Keratinocyte (primary cell): Measurements from ENCODE around the gene APBB2. TPM values are rescaled to one million over a fixed set of nuclear protein-coding genes. Genes with fewer than 3 reads are reported as not detected.

Experiments used
- DNase-seq: peaks from one replicate; pipeline ENCODE4 v3.0.0-alpha.2; 2011; ENCODE audit warnings: low read depth, missing footprints, low spot score
- FAIRE-seq: peaks from 2 replicates; lab custom pipeline; 2011; peaks lifted over from hg19 to GRCh38; lab: Jason Lieb, UNC
- H2AFZ ChIP-seq: 2 replicates; pipeline ENCODE4 v1.6.0; 2012; ENCODE audit warnings: low read length, control low read depth, inconsistent platforms; ENCODE audit not compliant: control insufficient read depth
- H3K27ac ChIP-seq: 2 replicates; pipeline ENCODE4 v1.5.1; 2011; ENCODE audit warnings: low read length; ENCODE audit not compliant: control insufficient read depth, insufficient read depth
- H3K27me3 ChIP-seq: 3 replicates; pipeline ENCODE4 v1.6.0; 2011; ENCODE audit warnings: low read length; ENCODE audit not compliant: control insufficient read depth, insufficient read depth; ENCODE audit errors: extremely low read depth
- H3K36me3 ChIP-seq, 2 experiments: 2 replicates in 1 of 2; 3 replicates in 1 of 2; pipeline ENCODE4 v1.5.1; 2011; ENCODE audit warnings: low read length in 2 of 2, mild to moderate bottlenecking in 1 of 2; ENCODE audit not compliant: control insufficient read depth in 2 of 2, insufficient read depth in 2 of 2; ENCODE audit errors: extremely low read depth in 1 of 2
- H3K4me1 ChIP-seq: 3 replicates; pipeline ENCODE4 v1.5.1; 2011; ENCODE audit warnings: low read length; ENCODE audit not compliant: control insufficient read depth, insufficient read depth; ENCODE audit errors: extremely low read depth
- H3K4me2 ChIP-seq: 3 replicates; pipeline ENCODE4 v1.6.0; 2011; ENCODE audit warnings: low read depth, low read length; ENCODE audit not compliant: control insufficient read depth, insufficient read depth; ENCODE audit errors: extremely low read depth
- H3K4me3 ChIP-seq, 3 experiments: fragments of 200-600 bp in 1 of 3; sonication (generic) in 1 of 3; 2 replicates in 2 of 3; 3 replicates in 1 of 3; pipeline ENCODE4 v1.5.1; 2011 to 2016; ENCODE audit warnings: low read length in 3 of 3, mild to moderate bottlenecking in 3 of 3, control low read depth in 2 of 3, inconsistent platforms in 1 of 3, low read depth in 1 of 3, mixed read lengths in 1 of 3, mixed run types in 1 of 3, moderate library complexity in 1 of 3; ENCODE audit not compliant: control insufficient read depth in 2 of 3, insufficient read depth in 2 of 3; ENCODE audit errors: extremely low read depth in 1 of 3
- H3K79me2 ChIP-seq: 2 replicates; pipeline ENCODE4 v1.6.0; 2012; ENCODE audit warnings: low read length; ENCODE audit not compliant: control insufficient read depth, insufficient read depth
- H3K9ac ChIP-seq: 3 replicates; pipeline ENCODE4 v1.6.0; 2011; ENCODE audit warnings: low read length; ENCODE audit not compliant: control insufficient read depth, insufficient read depth; ENCODE audit errors: extremely low read depth
- H3K9me1 ChIP-seq: 3 replicates; pipeline ENCODE4 v1.6.0; 2011; ENCODE audit warnings: low read length; ENCODE audit not compliant: control insufficient read depth, insufficient read depth; ENCODE audit errors: extremely low read depth
- H3K9me3 ChIP-seq: 2 replicates; pipeline ENCODE4 v1.5.1; 2012; ENCODE audit warnings: low read depth, low read length; ENCODE audit not compliant: control insufficient read depth
- H4K20me1 ChIP-seq: 3 replicates; pipeline ENCODE4 v1.6.0; 2011; ENCODE audit warnings: low read length; ENCODE audit not compliant: control insufficient read depth, insufficient read depth; ENCODE audit errors: extremely low read depth
- CTCF ChIP-seq, 3 experiments: IDR thresholded peaks in 1 of 3; conservative IDR thresholded peaks in 1 of 3; optimal IDR thresholded peaks in 1 of 3; 2 replicates in 2 of 3; 3 replicates in 1 of 3; pipeline versions ENCODE3 to v1.5.1; 2011; ENCODE audit warnings: low read length in 3 of 3, mild to moderate bottlenecking in 3 of 3, moderate library complexity in 2 of 3, control low read depth in 1 of 3, inconsistent platforms in 1 of 3; ENCODE audit not compliant: insufficient read depth in 2 of 3; ENCODE audit errors: extremely low read depth in 1 of 3
- EZH2 ChIP-seq: IDR thresholded peaks from one replicate; pipeline ENCODE4 v1.6.1; 2012; ENCODE audit warnings: inconsistent platforms, mild to moderate bottlenecking, low read length, moderate library complexity
- dilution Hi-C: fragments of 300-500 bp; cut with MboI; formaldehyde crosslinking; loops from one replicate; pipeline ENCODE4 v1.7.0; 2020; ENCODE audit warnings: low sequenced_read_pairs; ENCODE audit not compliant: extremely low pct_ligation_motif_present
- polyA plus RNA-seq, 5 experiments: library from polyadenylated mRNA; depleted of rRNA in 3 of 5; stranded (reverse) in 3 of 5; stranded (forward) in 1 of 5; unstranded in 1 of 5; fragments of >200 nt; gene quantifications; 1 replicate in 1 of 5; 2 replicates in 3 of 5; 3 replicates in 1 of 5; pipeline versions ENCODE4 v1.2.1 to v1.2.3, GENCODE V29; 2011 to 2012; ENCODE audit warnings: missing spikeins in 2 of 5, low read depth in 1 of 5, low replicate concordance in 1 of 5

The APBB2 gene
- polyA plus RNA-seq, 1 donor (not counting 4 experiments of a cell fraction or from before 2014, with no cell fraction given), result 57.3 TPM

GRCh38 chr4:40962551-40963180 is 251.7 kb downstream of the APBB2 start:
- Histone ChIP-seq H3K27ac (no peak overlapping the region), H3K36me3 (peaks cover 0 to 7% of the 10 kb centered on the region in 2 experiments), H3K4me3 (no peak overlapping the region), H3K4me2 (no peak overlapping the region), H3K27me3 (no peaks in the 10 kb centered on the region), H3K79me2 (peaks cover 1% of the 10 kb centered on the region), H3K4me1 (no peaks in the 10 kb centered on the region), H3K9ac (no peak overlapping the region), H3K9me1 (no peaks in the 10 kb centered on the region), H4K20me1 (no peaks in the 10 kb centered on the region), H2AFZ (no peak overlapping the region), H3K9me3 (no peaks in the 10 kb centered on the region)
- DNase-seq (no peak), FAIRE-seq (no peak)
- TF ChIP-seq CTCF (optimal IDR thresholded peaks at IDR 0.05 in 1 of 3, IDR thresholded peaks at IDR 0.05 in 1 of 3, conservative IDR thresholded peaks at IDR 0.05 in 1 of 3; ENCODE audit: extremely low read depth in 1 of 3, insufficient read depth in 2 of 3, low read length in 3 of 3), result no peak
- TF ChIP-seq EZH2, result no peak
- dilution Hi-C loops, result no loop called here

GRCh38 chr4:40960941-40961340 is 253.4 kb downstream of the APBB2 start:
- Histone ChIP-seq H3K27ac (no peak overlapping the region), H4K20me1 (no peaks in the 10 kb centered on the region), H3K9me3 (no peaks in the 10 kb centered on the region), H3K9me1 (no peaks in the 10 kb centered on the region), H3K4me3 (no peak overlapping the region), H3K4me2 (no peak overlapping the region), H3K9ac (no peak overlapping the region), H3K36me3 (peaks cover 0 to 2% of the 10 kb centered on the region in 2 experiments), H3K27me3 (no peaks in the 10 kb centered on the region), H2AFZ (no peak overlapping the region), H3K79me2 (peaks cover 1% of the 10 kb centered on the region), H3K4me1 (no peaks in the 10 kb centered on the region)
- dilution Hi-C loops, result no loop called here
- no peak for DNase-seq
- TF ChIP-seq CTCF (optimal IDR thresholded peaks at IDR 0.05 in 1 of 3, IDR thresholded peaks at IDR 0.05 in 1 of 3, conservative IDR thresholded peaks at IDR 0.05 in 1 of 3; ENCODE audit: extremely low read depth in 1 of 3, insufficient read depth in 2 of 3, low read length in 3 of 3), result no peak
- no peak for TF ChIP-seq EZH2
- FAIRE-seq, result no peak
